Frontal cortex (tissue), 4 donors: ENCODE measurements around the gene PRRX1. TPM values are rescaled to one million over a fixed set of nuclear protein-coding genes. Genes with fewer than 3 reads are reported as not detected.

ENCODE experiments used
- DNase-seq, 2 donors: peaks; one replicate each; pipeline ENCODE4 v3.0.0; 2012; ENCODE audit warnings: low spot score in 2 of 2
- FAIRE-seq: peaks from 2 replicates; lab custom pipeline; 2012; peaks lifted over from hg19 to GRCh38; lab: Jason Lieb, UNC
- total RNA-seq: library from RNA; depleted of rRNA; stranded (reverse); fragments of >200 nt; gene quantifications from one replicate; pipeline ENCODE4 v1.2.3, GENCODE V29; 2014
- donor health status: control.
- donor health status: control.
- donor health status: control.

Gene PRRX1
- total RNA-seq, 1 donor from 2014 or later: 6.5 TPM

- DNase-seq (no peak), FAIRE-seq (no peak)
Observed at GRCh38 chr1:170685166-170685565, 21.2 kb downstream of the PRRX1 start.

DNA sequence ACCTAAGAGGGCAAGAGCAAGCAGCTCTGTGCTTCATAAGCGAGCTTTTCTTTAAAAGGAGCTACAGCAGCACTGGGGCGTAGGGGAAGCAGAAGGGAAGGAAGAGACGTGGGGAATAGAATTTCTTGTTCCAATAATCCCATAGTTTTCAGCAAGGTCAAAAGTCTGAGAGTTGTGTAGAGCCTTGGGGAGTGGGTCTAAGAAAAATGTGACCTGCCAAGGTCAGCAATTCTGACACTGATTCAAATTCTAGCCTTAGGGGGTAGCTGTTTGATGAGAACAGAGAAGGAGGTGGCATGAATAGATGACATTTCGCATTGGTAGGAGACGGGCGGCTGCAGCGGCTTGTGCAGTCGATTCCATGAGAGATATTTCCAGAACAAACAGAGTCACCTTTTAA is 22.4 kb downstream of the PRRX1 start:
- no peak for FAIRE-seq
- DNase-seq: no peak

- DNase-seq (no peak), FAIRE-seq (no peak)
Observed at GRCh38 chr1:170687621-170688020, 23.7 kb downstream of the PRRX1 start.

GRCh38 chr1:170691258-170691657 is 27.3 kb downstream of the PRRX1 start:
- FAIRE-seq: no peak
- DNase-seq: no peak

DNA sequence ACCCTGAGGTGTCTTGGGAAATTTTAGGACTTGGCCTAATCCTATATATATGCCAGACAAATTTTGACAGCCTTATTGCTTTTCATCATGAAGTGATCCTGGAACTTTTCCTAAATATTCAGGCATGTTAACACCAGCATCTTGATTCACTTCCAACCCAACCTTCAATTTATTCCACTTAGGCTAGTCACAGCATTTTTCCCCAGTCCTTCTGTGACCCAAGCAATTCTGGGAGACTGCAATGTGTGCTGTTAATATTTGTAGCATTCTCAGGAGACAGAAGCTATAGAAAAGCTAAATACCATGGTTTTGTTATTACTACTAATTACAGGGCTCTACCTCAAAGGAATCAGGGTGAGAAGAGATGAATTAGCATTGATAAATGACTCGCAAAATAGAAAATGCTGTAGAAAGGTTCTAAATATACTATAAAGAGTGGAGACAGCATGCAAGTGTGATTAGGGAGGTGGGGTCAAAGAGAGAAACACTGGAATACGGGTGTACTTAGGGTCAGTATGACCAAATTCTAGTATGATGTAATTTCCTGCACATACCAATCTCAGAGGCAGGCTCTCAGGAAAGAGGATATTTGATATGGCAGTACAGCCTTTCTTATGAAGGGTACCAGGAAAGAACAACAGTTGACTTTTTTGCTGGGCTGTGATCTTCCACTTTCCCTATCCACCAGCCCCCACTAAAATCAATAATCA is 29.1 kb downstream of the PRRX1 start:
- DNase-seq (no peak), FAIRE-seq (no peak)

DNA sequence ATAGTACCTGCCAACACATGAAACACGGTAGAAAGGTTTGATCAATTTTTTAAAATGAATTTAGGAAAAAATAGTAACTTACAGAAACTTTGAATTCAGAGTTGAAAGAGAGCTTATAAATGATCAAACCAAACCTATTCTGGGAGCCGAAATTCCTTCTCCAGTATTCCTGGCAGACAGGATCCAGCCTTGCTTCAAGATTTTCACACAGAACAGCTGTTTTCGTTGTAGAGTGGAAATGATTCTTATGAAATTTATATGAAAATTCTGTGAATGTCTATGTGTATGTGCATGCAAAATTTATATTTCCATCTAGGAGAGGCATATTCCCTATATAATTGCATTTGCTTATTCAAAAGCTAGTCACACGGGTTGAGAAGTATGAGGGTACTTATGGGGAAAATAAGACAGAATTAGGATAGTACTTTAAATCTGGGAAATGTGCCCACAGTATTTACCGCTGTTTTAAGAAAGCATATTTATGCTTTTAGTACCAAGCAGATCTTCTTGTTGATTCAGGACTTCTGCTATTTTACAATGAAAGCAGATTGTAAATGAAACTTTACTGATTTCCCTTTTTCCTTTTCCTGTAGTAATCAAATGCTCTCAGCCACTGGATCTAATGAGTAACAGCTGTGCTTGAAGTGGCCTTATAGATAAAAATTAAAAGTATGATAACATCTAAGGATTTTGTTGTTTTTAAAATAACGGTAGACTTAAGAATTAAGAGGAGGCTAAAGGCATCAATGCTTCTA is 30.4 kb downstream of the PRRX1 start:
- no peak for FAIRE-seq
- no peak for DNase-seq

- DNase-seq (no peak), FAIRE-seq (no peak)
Observed at GRCh38 chr1:170695955-170696590, 32.1 kb downstream of the PRRX1 start.

DNA sequence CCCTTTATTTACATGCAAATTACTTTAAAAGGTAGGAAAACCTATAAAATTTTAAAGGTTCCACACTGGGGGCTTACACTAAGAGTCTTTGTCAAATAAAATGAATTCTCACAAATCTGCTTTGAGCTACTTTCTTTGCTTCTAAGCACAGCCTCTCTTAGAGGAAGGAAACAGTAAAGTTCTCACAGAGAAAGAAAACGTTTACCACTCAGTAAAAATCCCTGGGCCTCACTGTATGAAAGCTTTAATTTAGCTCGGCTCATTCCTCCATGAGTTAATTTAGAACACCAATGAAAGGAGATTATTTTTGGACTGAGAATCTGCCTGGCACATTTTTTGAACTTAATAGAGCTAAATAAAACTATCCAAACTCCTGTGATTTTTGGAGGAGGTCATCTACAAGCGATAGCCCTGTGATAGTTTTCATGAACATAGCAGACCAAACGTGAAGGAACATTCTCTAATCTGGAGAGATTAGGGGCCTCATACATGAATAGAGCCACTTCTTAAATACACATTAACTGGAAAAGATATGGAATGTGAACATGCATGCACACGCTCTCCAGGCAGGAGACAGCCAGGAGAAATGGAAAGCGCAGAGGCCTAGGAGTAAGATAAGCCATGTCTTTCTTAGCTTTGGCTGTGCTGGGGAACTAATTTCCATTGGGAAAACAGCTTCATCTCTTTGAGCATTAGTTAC is 32.8 kb downstream of the PRRX1 start:
- no peak for FAIRE-seq
- no peak for DNase-seq

GRCh38 chr1:170697316-170697715 is 33.4 kb downstream of the PRRX1 start:
- no peak for FAIRE-seq
- no peak for DNase-seq

DNA sequence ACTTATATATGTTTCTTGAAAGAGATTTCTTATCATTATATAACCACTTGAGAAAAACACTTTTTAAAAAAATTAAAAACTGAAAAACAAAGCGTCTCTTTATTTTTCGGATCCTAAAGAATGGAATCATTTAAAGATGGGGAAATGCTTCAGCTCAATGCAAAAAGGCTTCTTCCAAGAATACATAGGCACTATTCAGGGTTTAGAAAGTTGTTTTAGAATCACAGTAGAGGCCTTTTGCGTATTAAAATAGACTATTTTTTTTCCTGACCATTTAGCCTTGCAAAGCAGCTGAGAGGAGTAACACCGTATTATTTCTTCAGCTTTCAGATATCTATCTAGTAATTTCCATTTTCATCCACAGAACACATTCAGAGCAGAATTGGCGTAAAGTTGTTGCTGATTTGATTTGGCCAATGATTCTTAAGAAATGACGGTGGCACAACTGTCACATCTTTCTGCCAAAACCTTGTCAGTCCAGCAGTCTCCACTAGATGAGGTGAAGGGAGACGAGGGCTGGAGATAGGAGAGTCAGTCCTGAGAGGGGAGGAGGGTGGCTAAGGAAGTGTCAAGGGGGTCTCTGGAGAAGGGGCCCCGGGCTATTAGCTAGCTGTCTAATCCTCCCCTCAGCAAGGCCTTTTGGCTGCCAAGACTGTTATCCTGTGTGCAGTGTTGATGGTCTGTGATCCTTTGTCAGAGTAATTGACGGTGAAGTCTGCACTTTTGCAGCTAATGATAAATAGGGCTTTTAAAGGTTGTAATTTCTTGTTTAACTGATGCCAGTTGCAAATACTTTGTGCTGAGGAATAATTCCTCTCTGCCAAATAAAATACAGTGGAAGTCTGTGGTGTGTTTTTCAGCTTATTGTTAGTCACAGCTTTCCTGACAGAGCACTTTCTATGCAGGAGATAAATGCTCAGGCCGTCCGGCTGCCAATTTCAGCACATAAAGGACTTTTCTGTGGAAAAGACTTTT is 34.7 kb downstream of the PRRX1 start:
- no peak for DNase-seq
- FAIRE-seq: peak; percentile 72

GRCh38 chr1:170699696-170700095 is 35.8 kb downstream of the PRRX1 start:
- DNase-seq: no peak
- FAIRE-seq: no peak

GRCh38 chr1:170700842-170701615 is 37.1 kb downstream of the PRRX1 start:
- FAIRE-seq: no peak
- DNase-seq: no peak

GRCh38 chr1:170701962-170702361 is 38.0 kb downstream of the PRRX1 start:
- FAIRE-seq: no peak
- DNase-seq: no peak

DNA sequence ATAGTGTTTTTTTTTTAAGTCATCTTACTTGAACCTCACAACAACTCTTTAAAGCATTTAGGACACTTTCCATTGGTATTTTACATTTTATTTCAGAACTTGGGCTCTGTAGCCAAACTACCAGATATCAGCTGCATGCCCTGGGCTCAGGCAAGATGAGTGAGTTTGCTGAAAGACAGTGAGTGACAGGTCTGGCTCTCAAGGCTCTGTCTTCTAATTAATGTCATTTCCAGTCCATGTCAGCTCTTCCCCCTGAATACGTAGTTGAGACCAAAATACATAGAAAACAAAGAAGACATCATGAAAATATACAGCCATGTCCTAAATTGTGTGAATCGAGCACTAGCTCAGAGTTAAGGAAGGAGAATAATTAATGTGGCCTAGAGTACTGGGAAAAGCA is 39.7 kb downstream of the PRRX1 start:
- FAIRE-seq (no peak), DNase-seq (no peak)

DNA sequence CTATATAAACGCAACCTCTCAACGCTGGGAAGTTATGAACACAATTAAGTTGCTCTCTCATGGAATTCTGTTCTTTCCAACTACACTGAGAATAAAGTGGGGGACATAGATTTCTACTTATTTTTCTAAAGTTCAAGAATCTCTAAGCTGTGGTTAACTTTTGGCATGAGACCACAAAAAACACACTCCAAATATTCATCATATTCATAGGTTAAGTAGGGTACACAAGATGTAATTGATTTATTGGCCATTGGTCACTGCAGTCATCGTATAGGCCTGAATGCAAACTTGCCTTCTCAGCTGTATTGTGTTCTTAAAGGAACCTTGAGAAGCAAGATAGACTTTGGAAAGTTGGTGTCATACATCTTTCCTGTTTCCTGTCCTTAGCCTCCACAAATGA is 40.3 kb downstream of the PRRX1 start:
- FAIRE-seq: no peak
- DNase-seq: no peak

- no peak for FAIRE-seq
- DNase-seq: no peak
Observed at GRCh38 chr1:170705981-170706380, 42.0 kb downstream of the PRRX1 start.

DNA sequence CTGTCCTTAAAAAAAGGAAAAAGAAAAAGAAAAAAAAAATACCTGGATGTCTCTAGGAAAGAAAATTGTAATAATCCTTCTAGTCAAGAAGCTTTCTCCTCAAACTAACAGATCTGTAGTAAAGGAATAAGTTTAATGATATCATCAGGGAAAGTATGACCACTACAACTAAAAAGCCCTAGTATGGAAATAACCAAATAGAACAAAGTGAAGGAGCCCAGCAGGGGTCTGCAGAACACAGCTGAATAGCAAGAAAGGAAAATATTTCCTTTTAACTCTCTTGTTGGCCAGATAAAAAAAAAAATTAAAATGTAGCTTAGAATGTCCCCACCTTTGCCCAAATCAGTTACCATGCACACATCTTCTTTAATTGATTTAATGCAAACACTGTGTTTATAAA is 43.2 kb downstream of the PRRX1 start:
- no peak for DNase-seq
- FAIRE-seq: no peak

- DNase-seq (peak in 1 of 2 donors; percentile 9), FAIRE-seq (no peak)
Observed at GRCh38 chr1:170707959-170708655, 44.2 kb downstream of the PRRX1 start.
